Ishikawa (cell line): ENCODE data around the gene ANP32B.

ENCODE experiments used
- EP300 ChIP-seq: IDR thresholded peaks from 2 replicates; pipeline ENCODE4 v1.6.1; 2012; ENCODE audit warnings: borderline replicate concordance
- USF1 ChIP-seq: IDR thresholded peaks from 2 replicates; pipeline ENCODE4 v1.6.1; 2012

GRCh38 chr9:97964901-97965300 lies 18.2 kb upstream of the ANP32B start:
- TF ChIP-seq EP300 (no peak), USF1 (no peak)
